Measurements from ENCODE around the gene TUBA1B.

TUBA1B gene

GRCh38 chr12:49126852-49127763 lies 4.1 kb downstream of the TUBA1B start:
- DNase-seq, result no peak

GRCh38 chr12:49121047-49121696 lies 10.0 kb downstream of the TUBA1B start:
- DNase-seq, result peak; percentile 54

- DNase-seq, result no peak
These were observed 20.0 kb downstream of the TUBA1B start for GRCh38 chr12:49111206-49111605.

- DNase-seq, result peak; percentile 97
These were observed 20.6 kb downstream of the TUBA1B start, which contains the start of gene LMBR1L for GRCh38 chr12:49110464-49111155. Gene LMBR1L (minus strand): TSS chr12:49110847. CDS start chr12:49110555, 292 bp downstream.

- peak; percentile 55 for DNase-seq
These were observed 21.3 kb downstream of the TUBA1B start for GRCh38 chr12:49109641-49110463.

- no peak for DNase-seq
These were observed 22.2 kb downstream of the TUBA1B start for GRCh38 chr12:49108958-49109404.

- no peak for DNase-seq
These were observed 25.6 kb downstream of the TUBA1B start for GRCh38 chr12:49105504-49106084.

- DNase-seq, result no peak
These were observed 26.4 kb downstream of the TUBA1B start for GRCh38 chr12:49104822-49105221.

GRCh38 chr12:49100380-49100779 lies 30.8 kb downstream of the TUBA1B start:
- no peak for DNase-seq

GRCh38 chr12:49098703-49099102 lies 32.5 kb downstream of the TUBA1B start:
- no peak for DNase-seq

- peak; percentile 71 for DNase-seq
These were observed 33.2 kb downstream of the TUBA1B start for GRCh38 chr12:49098035-49098451.

GRCh38 chr12:49097381-49097780 lies 33.8 kb downstream of the TUBA1B start:
- DNase-seq, result peak; percentile 3

- no peak for DNase-seq
These were observed 36.2 kb downstream of the TUBA1B start for GRCh38 chr12:49094975-49095365.

- peak; percentile 63 for DNase-seq
These were observed 36.8 kb downstream of the TUBA1B start, which contains the start of gene DHH for GRCh38 chr12:49094160-49094974. Gene DHH (minus strand): TSS chr12:49094801. CDS start chr12:49094512, 289 bp downstream.

- peak; percentile 47 for DNase-seq
These were observed 37.4 kb downstream of the TUBA1B start for GRCh38 chr12:49093792-49094159.

- no peak for DNase-seq
These were observed 38.3 kb downstream of the TUBA1B start for GRCh38 chr12:49092816-49093406.

- peak; percentile 74 for DNase-seq
These were observed 38.9 kb downstream of the TUBA1B start for GRCh38 chr12:49092086-49092815.

- DNase-seq, result no peak
These were observed 39.4 kb downstream of the TUBA1B start for GRCh38 chr12:49091836-49092085.

- peak; percentile 50 for DNase-seq
These were observed 39.9 kb downstream of the TUBA1B start for GRCh38 chr12:49091056-49091835.

All from retina (tissue), 1 donor.